HG03571 (cell line): ENCODE data around the gene CABLES1.
"Not testable (repeated sequence)": the region's sequence is repeated elsewhere in the genome, so short reads cannot be mapped to it uniquely, and the experiment has no call there.

Experiments
- ATAC-seq: cut with Tn5 transposase; IDR thresholded peaks from one replicate; pipeline ENCODE4 v1.9.1; 2021; ENCODE audit not compliant: unreplicated experiment

Gene CABLES1

GRCh38 chr18:23108496-23108895 is 26.8 kb upstream of the CABLES1 start:
- no peak for ATAC-seq

GRCh38 chr18:23109163-23109562 is 26.1 kb upstream of the CABLES1 start:
- not testable (repeated sequence) for ATAC-seq

- no peak for ATAC-seq
Measured at GRCh38 chr18:23113576-23113975, 21.7 kb upstream of the CABLES1 start.

GRCh38 chr18:23114171-23114881 is 21.0 kb upstream of the CABLES1 start:
- ATAC-seq, result no peak

- ATAC-seq, result no peak
Measured at GRCh38 chr18:23114911-23115310, 20.4 kb upstream of the CABLES1 start.

- ATAC-seq, result no peak
Measured at GRCh38 chr18:23115683-23116096, 19.6 kb upstream of the CABLES1 start.

GRCh38 chr18:23121133-23121532 is 14.2 kb upstream of the CABLES1 start:
- ATAC-seq, result no peak

GRCh38 chr18:23122334-23123229 is 12.7 kb upstream of the CABLES1 start:
- no peak for ATAC-seq

- ATAC-seq, result no peak
Measured at GRCh38 chr18:23126376-23127056, 8.8 kb upstream of the CABLES1 start.

GRCh38 chr18:23127090-23127489 is 8.2 kb upstream of the CABLES1 start:
- no peak for ATAC-seq

GRCh38 chr18:23129355-23130002 is 5.8 kb upstream of the CABLES1 start:
- ATAC-seq, result no peak

- ATAC-seq, result no peak
Measured at GRCh38 chr18:23131693-23132319, 3.5 kb upstream of the CABLES1 start.

GRCh38 chr18:23133860-23134779 is 1.2 kb upstream of the CABLES1 start:
- no peak for ATAC-seq

- peak; percentile 33 for ATAC-seq
Measured at GRCh38 chr18:23135550-23136325, 453 bp downstream of the CABLES1 start.

GRCh38 chr18:23136326-23137096 is 1.2 kb downstream of the CABLES1 start:
- peak; percentile 24 for ATAC-seq

- no peak for ATAC-seq
Measured at GRCh38 chr18:23137097-23137635, 1.9 kb downstream of the CABLES1 start.

- no peak for ATAC-seq
Measured at GRCh38 chr18:23137788-23138216, 2.5 kb downstream of the CABLES1 start.

- no peak for ATAC-seq
Measured at GRCh38 chr18:23138471-23138870, 3.2 kb downstream of the CABLES1 start.
